Liver (tissue), 9 donors: ENCODE measurements around the gene C1S. TPM values are rescaled to one million over a fixed set of nuclear protein-coding genes. Genes with fewer than 3 reads are reported as not detected.

Experiments used
- DNase-seq: peaks from one replicate; pipeline ENCODE4 v3.0.0-alpha.2; 2017; ENCODE audit warnings: low spot score
- H3K27ac ChIP-seq, 2 donors: one replicate each; pipeline ENCODE4 v1.7.0; 2013; ENCODE audit warnings: inconsistent platforms in 2 of 2, low read length in 2 of 2, control low read depth in 1 of 2, low read depth in 1 of 2, mild to moderate bottlenecking in 1 of 2
- H3K27me3 ChIP-seq, 4 donors: one replicate each; pipeline versions ENCODE4 v1.6.1 to v1.7.0; 2013; ENCODE audit warnings: low read length in 3 of 4, inconsistent platforms in 1 of 4, mild to moderate bottlenecking in 1 of 4, moderate library complexity in 1 of 4; ENCODE audit not compliant: control insufficient read depth in 4 of 4, insufficient read depth in 4 of 4
- H3K36me3 ChIP-seq, 4 donors: one replicate each; pipeline versions ENCODE4 v1.6.1 to v1.7.0; 2013; ENCODE audit warnings: low read length in 3 of 4, mild to moderate bottlenecking in 3 of 4, low read depth in 1 of 4, moderate library complexity in 1 of 4; ENCODE audit not compliant: control insufficient read depth in 4 of 4, insufficient read depth in 3 of 4
- H3K4me1 ChIP-seq, 4 donors: one replicate each; pipeline versions ENCODE4 v1.6.1 to v1.7.0; 2013; ENCODE audit warnings: low read length in 3 of 4, mild to moderate bottlenecking in 3 of 4, moderate library complexity in 1 of 4; ENCODE audit not compliant: control insufficient read depth in 4 of 4, insufficient read depth in 4 of 4
- H3K4me3 ChIP-seq, 3 donors: one replicate each; pipeline versions ENCODE4 v1.6.1 to v1.7.0; 2013; ENCODE audit warnings: low read length in 3 of 3, control low read depth in 1 of 3, low read depth in 1 of 3, mild to moderate bottlenecking in 1 of 3
- H3K9ac ChIP-seq, 2 donors: one replicate each; pipeline ENCODE4 v1.7.0; 2013; ENCODE audit warnings: low read length in 2 of 2, mild to moderate bottlenecking in 2 of 2, moderate library complexity in 2 of 2, control low read depth in 1 of 2, low read depth in 1 of 2
- H3K9me3 ChIP-seq, 4 donors: one replicate each; pipeline versions ENCODE4 v1.6.1 to v1.7.0; 2013; ENCODE audit warnings: low read length in 3 of 4; ENCODE audit not compliant: control insufficient read depth in 4 of 4
- ATF3 ChIP-seq: IDR thresholded peaks from 2 replicates; pipeline ENCODE4 v1.6.1; 2016; ENCODE audit warnings: antibody characterized with exemption
- EGR1 ChIP-seq, 2 donors: IDR thresholded peaks; 2 replicates each; pipeline ENCODE4 v1.6.1; 2016 to 2018; ENCODE audit warnings: antibody characterized with exemption in 2 of 2, low read depth in 2 of 2
- FOXA2 ChIP-seq: IDR thresholded peaks from 2 replicates; pipeline ENCODE4 v1.6.1; 2016; ENCODE audit warnings: antibody characterized with exemption
- GABPA ChIP-seq, 2 donors: IDR thresholded peaks in 1 of 2; conservative IDR thresholded peaks in 1 of 2; 2 replicates each; pipeline ENCODE4 v1.6.1; 2016; ENCODE audit warnings: antibody characterized with exemption in 2 of 2, mild to moderate bottlenecking in 1 of 2, moderate library complexity in 1 of 2
- HNF4A ChIP-seq, 2 donors: conservative IDR thresholded peaks; 2 replicates each; pipeline ENCODE4 v1.6.1; 2016; ENCODE audit warnings: antibody characterized with exemption in 2 of 2, mild to moderate bottlenecking in 2 of 2
- HNF4G ChIP-seq: IDR thresholded peaks from 2 replicates; pipeline ENCODE4 v1.6.1; 2016; ENCODE audit warnings: antibody characterized with exemption
- JUND ChIP-seq, 2 donors: IDR thresholded peaks; 2 replicates each; pipeline ENCODE4 v1.6.1; 2016; ENCODE audit warnings: antibody characterized with exemption in 2 of 2
- MAX ChIP-seq: IDR thresholded peaks from 2 replicates; pipeline ENCODE4 v1.6.1; 2016; ENCODE audit warnings: antibody characterized with exemption
- RAD21 ChIP-seq, 2 donors: IDR thresholded peaks; 2 replicates each; pipeline ENCODE4 v1.6.1; 2016; ENCODE audit warnings: antibody characterized with exemption in 2 of 2, mild to moderate bottlenecking in 2 of 2
- REST ChIP-seq: IDR thresholded peaks from 2 replicates; pipeline ENCODE4 v1.6.1; 2016; ENCODE audit warnings: antibody characterized with exemption, mild to moderate bottlenecking
- SP1 ChIP-seq: IDR thresholded peaks from 2 replicates; pipeline ENCODE4 v1.6.1; 2018; ENCODE audit warnings: antibody characterized with exemption, mild to moderate bottlenecking
- TAF1 ChIP-seq: conservative IDR thresholded peaks from 2 replicates; pipeline ENCODE4 v1.6.1; 2016; ENCODE audit warnings: antibody characterized with exemption, mild to moderate bottlenecking
- YY1 ChIP-seq: IDR thresholded peaks from 2 replicates; pipeline ENCODE4 v1.6.1; 2016; ENCODE audit warnings: antibody characterized with exemption, mild to moderate bottlenecking
- ZBTB33 ChIP-seq: IDR thresholded peaks from 2 replicates; pipeline ENCODE4 v1.6.1; 2016; ENCODE audit warnings: antibody characterized with exemption
- WGBS: extraction: QIAGEN DNeasy Blood & Tissue Kit; methylation state at CpG from one replicate; pipeline ENCODE4 v1.1.7; 2013; 5-methylcytosine and 5-hydroxymethylcytosine counted together
- polyA plus RNA-seq, 2 donors: library from polyadenylated mRNA; stranded (reverse) in 1 of 2; unstranded in 1 of 2; fragments of 200-250 nt in 1 of 2; fragments of >200 nt in 1 of 2; fragmentation: Nextera tagmentation in 1 of 2; extraction: Ambion mirVana in 1 of 2; gene quantifications; one replicate each; pipeline versions ENCODE4 v1.2.1 to v1.2.3, GENCODE V29; 2013 to 2015
- total RNA-seq, 2 donors: library from RNA; depleted of rRNA; stranded (reverse); fragments of >200 nt; gene quantifications; one replicate each; pipeline ENCODE4 v1.2.3, GENCODE V29; 2014
- donor health status: healthy.
- donor health status: healthy.
- donor health status: healthy.
- donor health status: healthy.
- donor health status: healthy.

C1S gene
- total and polyA plus RNA-seq, 4 donors = 267 to 2,029 (median 1,568) TPM

GRCh38 chr12:7100239-7100638 is 39.7 kb downstream of the C1S start:
- no peak overlapping the region for H3K9ac ChIP-seq
- peaks cover 5 to 25% (median 12%) of the 10 kb centered on the region in 4 donors for H3K4me1 ChIP-seq
- no peaks in the 10 kb centered on the region for H3K9me3 ChIP-seq
- peaks cover 8 to 42% (median 23%) of the 10 kb centered on the region in 4 donors for H3K36me3 ChIP-seq
- no peak for DNase-seq
- no peak overlapping the region for H3K27ac ChIP-seq
- whole genome bisulfite sequencing = 94% methylated on average over 4 of the region's 4 CpGs
- no peaks in the 10 kb centered on the region for H3K27me3 ChIP-seq
- TF ChIP-seq RAD21 (IDR thresholded peaks at IDR 0.05) (no peak), HNF4A (conservative IDR thresholded peaks at IDR 0.05) (no peak), GABPA (IDR thresholded peaks at IDR 0.05 in 1 of 2, conservative IDR thresholded peaks at IDR 0.05 in 1 of 2) (no peak), SP1 (no peak), EGR1 (IDR thresholded peaks at IDR 0.05; ENCODE audit: low read depth in 2 of 2) (no peak), FOXA2 (no peak), TAF1 (no peak), REST (no peak), MAX (no peak), ZBTB33 (no peak), JUND (IDR thresholded peaks at IDR 0.05) (no peak), ATF3 (no peak), HNF4G (no peak), YY1 (no peak)
- no peak overlapping the region for H3K4me3 ChIP-seq

GRCh38 chr12:7101047-7101693 is 40.7 kb downstream of the C1S start:
- WGBS = 89% methylated on average over 4 of the region's 4 CpGs
- Histone ChIP-seq H3K9ac (no peak overlapping the region), H3K4me3 (no peak overlapping the region), H3K27me3 (no peaks in the 10 kb centered on the region), H3K27ac (no peak overlapping the region), H3K4me1 (peaks cover 3 to 21% (median 14%) of the 10 kb centered on the region in 4 donors), H3K36me3 (peaks cover 8 to 42% (median 23%) of the 10 kb centered on the region in 4 donors), H3K9me3 (no peaks in the 10 kb centered on the region)
- no peak for DNase-seq
- TF ChIP-seq EGR1 (IDR thresholded peaks at IDR 0.05; ENCODE audit: low read depth in 2 of 2) = no peak
- TF ChIP-seq SP1 = no peak
- TF ChIP-seq REST = no peak
- TF ChIP-seq GABPA (IDR thresholded peaks at IDR 0.05 in 1 of 2, conservative IDR thresholded peaks at IDR 0.05 in 1 of 2) = no peak
- TF ChIP-seq ZBTB33 = no peak
- TF ChIP-seq ATF3 = no peak
- TF ChIP-seq HNF4G = no peak
- TF ChIP-seq HNF4A (conservative IDR thresholded peaks at IDR 0.05) = no peak
